ENCODE measurements around the gene CPXM2. TPM values are rescaled to one million over a fixed set of nuclear protein-coding genes. Genes with fewer than 3 reads are reported as not detected.

CPXM2 gene
- total RNA-seq, 1 donor from 2014 or later, result not detected

DNA sequence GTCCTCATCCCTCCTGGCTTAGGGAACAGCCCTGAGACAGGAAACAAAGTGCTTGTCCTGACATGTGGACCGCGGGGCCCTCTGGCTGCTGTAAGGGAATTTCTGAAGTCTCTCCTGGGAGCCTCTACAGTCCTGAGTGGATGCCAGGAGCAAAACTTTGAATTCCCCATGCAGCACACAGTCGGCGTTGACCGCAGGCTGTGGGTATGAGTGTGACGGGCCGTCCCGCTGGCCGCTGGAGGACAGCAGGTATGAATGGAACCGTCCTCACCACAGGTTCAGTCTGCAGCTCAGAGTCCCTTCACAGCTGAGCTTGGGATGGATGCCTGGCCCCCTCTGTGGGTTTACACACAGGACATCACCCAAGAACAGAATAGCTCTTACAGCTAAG is 130.6 kb downstream of the CPXM2 start:
- TF ChIP-seq CTCF (IDR thresholded peaks at IDR 0.05), result no peak
- Mint-ChIP-seq H3K4me3 (no peak overlapping the region), H3K9me3 (no peaks in the 10 kb centered on the region), H3K27me3 (peaks cover 14% of the 10 kb centered on the region), H3K36me3 (ENCODE audit: low read depth) (no peaks in the 10 kb centered on the region), H3K4me1 (no peaks in the 10 kb centered on the region), H3K27ac (no peak overlapping the region)
- ChIA-PET CTCF (no interaction called here), POLR2A (no interaction called here)
- ATAC-seq (ENCODE audit: low read depth) (no peak), DNase-seq (no peak)
- intact Hi-C loops (cut with micrococcal nuclease), result no loop called here

DNA sequence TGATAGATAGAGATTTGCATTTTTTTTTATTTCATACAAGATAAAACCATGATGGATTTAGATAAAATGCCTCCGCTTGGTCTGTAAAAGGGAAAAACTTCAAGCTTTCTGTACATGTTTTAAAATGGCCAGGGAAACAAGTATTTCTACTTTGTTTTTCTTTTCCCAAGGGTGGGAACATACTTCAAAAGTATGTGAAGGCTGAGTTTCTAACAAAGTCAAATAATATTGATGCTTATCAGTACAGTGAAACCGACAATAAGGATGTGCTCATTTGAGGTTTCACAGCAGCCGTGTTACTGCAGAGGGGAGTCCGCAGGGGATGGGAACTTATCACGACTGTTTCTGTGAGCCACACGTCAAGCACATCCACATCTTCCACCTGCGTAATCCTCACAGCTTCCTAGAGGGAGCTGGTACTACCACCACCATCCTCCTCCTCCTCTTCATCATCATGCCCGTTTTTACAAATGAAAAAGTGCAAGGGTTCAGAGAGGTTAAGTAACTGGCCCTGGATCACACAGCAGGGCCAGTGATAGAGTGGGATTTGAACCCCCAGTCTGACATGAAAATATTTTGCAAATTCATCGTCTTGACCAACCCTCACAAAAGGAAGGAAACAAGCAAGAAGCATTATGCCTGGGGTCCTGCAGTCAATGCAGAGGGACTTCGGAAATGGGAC is 131.1 kb downstream of the CPXM2 start:
- Mint-ChIP-seq H3K27me3 (peaks cover 10% of the 10 kb centered on the region), H3K27ac (no peak overlapping the region), H3K4me3 (no peak overlapping the region), H3K9me3 (no peaks in the 10 kb centered on the region), H3K36me3 (ENCODE audit: low read depth) (no peaks in the 10 kb centered on the region), H3K4me1 (no peaks in the 10 kb centered on the region)
- ATAC-seq (ENCODE audit: low read depth), result no peak
- TF ChIP-seq CTCF (IDR thresholded peaks at IDR 0.05), result no peak
- intact Hi-C loops (cut with micrococcal nuclease), result no loop called here
- no peak for DNase-seq
- POLR2A ChIA-PET, result no interaction called here
- CTCF ChIA-PET, result no interaction called here

DNA sequence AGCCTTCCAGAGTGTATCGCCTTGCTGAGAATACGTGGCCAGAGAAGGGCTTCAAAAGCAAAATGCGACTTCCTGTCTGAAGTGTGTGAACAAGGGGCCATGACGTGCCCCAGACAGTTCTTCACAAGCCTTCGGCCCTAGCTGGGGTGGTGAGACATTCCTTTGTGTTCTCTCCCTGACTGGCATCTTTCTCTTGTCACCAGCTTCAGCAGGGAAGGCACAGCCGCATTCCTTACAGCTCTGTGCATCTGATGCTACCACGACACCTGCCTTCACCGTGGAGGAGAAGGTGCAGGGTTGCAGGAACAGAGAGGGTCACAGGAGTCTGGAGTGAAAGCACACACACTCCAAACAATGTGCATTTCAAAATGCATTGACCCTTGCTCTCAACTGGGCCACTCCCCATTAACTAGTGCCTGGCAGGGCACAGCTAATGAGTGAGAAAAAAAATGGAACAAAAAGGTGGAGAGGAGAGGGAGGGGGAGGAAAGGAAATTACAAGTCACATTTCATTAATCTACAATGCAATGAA is 132.0 kb downstream of the CPXM2 start:
- ATAC-seq (ENCODE audit: low read depth) (no peak), DNase-seq (no peak)
- ChIA-PET POLR2A (no interaction called here), CTCF (no interaction called here)
- Mint-ChIP-seq H3K27ac (no peak overlapping the region), H3K27me3 (peaks cover 12% of the 10 kb centered on the region), H3K36me3 (ENCODE audit: low read depth) (no peaks in the 10 kb centered on the region), H3K4me3 (no peak overlapping the region), H3K4me1 (no peaks in the 10 kb centered on the region), H3K9me3 (no peaks in the 10 kb centered on the region)
- TF ChIP-seq CTCF (IDR thresholded peaks at IDR 0.05), result no peak
- intact Hi-C loops (cut with micrococcal nuclease), result no loop called here

DNA sequence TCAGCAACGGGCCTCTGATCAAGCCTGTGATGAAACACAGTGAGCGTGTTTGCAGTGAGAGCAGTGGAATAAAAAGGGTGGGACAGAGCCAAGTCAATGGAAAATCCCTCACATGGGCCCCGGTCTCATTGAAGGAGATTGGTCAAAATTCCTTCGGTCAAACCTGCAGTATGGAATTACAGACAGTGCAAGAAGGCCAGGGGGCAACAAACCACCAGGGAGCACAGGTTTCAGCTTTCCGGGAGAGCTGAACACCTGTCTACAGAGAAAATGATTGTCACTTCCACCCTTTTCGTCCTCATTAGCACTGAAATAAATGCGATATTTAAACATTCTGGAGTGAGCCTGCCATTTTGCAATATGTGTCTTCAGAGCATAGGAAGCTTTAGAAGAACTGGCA is 132.6 kb downstream of the CPXM2 start:
- no peak for DNase-seq
- no peak for ATAC-seq (ENCODE audit: low read depth)
- Mint-ChIP-seq H3K27me3 (peaks cover 10% of the 10 kb centered on the region), H3K4me3 (no peak overlapping the region), H3K27ac (no peak overlapping the region), H3K9me3 (no peaks in the 10 kb centered on the region), H3K4me1 (no peaks in the 10 kb centered on the region), H3K36me3 (ENCODE audit: low read depth) (no peaks in the 10 kb centered on the region)
- TF ChIP-seq CTCF (IDR thresholded peaks at IDR 0.05), result no peak
- CTCF ChIA-PET, result no interaction called here
- POLR2A ChIA-PET, result no interaction called here
- intact Hi-C loops (cut with micrococcal nuclease), result no loop called here

DNA sequence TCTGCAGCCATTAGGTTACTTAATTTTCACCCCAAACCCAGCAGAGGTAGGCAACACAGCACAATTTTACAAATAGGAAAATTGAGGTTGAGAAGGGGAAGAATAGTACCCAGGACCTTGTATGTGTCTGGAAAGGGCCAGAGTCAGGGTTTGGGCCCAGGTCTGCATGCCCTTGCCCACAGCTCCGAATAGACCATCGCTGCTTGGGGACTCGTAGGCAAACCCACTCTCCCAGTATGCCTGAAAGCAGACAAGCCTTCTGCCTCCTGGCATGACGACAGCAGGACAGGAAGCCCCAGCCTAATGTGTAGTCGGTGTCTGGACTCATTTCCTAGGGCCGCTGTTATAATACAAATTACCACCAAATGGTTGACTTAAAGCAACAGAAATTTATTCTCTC is 133.8 kb downstream of the CPXM2 start:
- no peaks in the 10 kb centered on the region for H3K36me3 Mint-ChIP-seq (ENCODE audit: low read depth)
- no peaks in the 10 kb centered on the region for H3K9me3 Mint-ChIP-seq
- ChIA-PET POLR2A (no interaction called here), CTCF (no interaction called here)
- no peak for TF ChIP-seq CTCF (IDR thresholded peaks at IDR 0.05)
- intact Hi-C loops (cut with micrococcal nuclease), result no loop called here
- H3K27ac Mint-ChIP-seq, result no peak overlapping the region
- no peak for DNase-seq
- H3K27me3 Mint-ChIP-seq, result peaks cover 10% of the 10 kb centered on the region
- ATAC-seq (ENCODE audit: low read depth), result no peak
- no peak overlapping the region for H3K4me3 Mint-ChIP-seq
- H3K4me1 Mint-ChIP-seq, result no peaks in the 10 kb centered on the region
